HG02642 (cell line): ENCODE results near the gene LRRK2.
"Not testable (repeated sequence)": the region's sequence is repeated elsewhere in the genome, so short reads cannot be mapped to it uniquely, and the experiment has no call there.

Experiments used
- ATAC-seq: cut with Tn5 transposase; IDR thresholded peaks from one replicate; pipeline ENCODE4 v1.9.1; 2021; ENCODE audit warnings: mild to moderate bottlenecking; ENCODE audit not compliant: unreplicated experiment, poor library complexity

LRRK2 gene

GRCh38 chr12:40211186-40211585, 13.6 kb upstream of the LRRK2 start:
- not testable (repeated sequence) for ATAC-seq

GRCh38 chr12:40212566-40212965, 12.2 kb upstream of the LRRK2 start:
- ATAC-seq = no peak

GRCh38 chr12:40215982-40216381, 8.8 kb upstream of the LRRK2 start:
- no peak for ATAC-seq

GRCh38 chr12:40216516-40217288, 8.1 kb upstream of the LRRK2 start:
- ATAC-seq = no peak

- no peak for ATAC-seq
Observed at GRCh38 chr12:40219760-40220159, 5.0 kb upstream of the LRRK2 start.

- no peak for ATAC-seq
Observed at GRCh38 chr12:40222247-40222646, 2.5 kb upstream of the LRRK2 start.

- no peak for ATAC-seq
Observed at GRCh38 chr12:40223646-40224045, 1.2 kb upstream of the LRRK2 start.

- no peak for ATAC-seq
Observed at GRCh38 chr12:40225337-40225983, 663 bp downstream of the LRRK2 start.

GRCh38 chr12:40225984-40226602, 1.3 kb downstream of the LRRK2 start:
- peak; percentile 53 for ATAC-seq

GRCh38 chr12:40226705-40227104, 1.9 kb downstream of the LRRK2 start:
- ATAC-seq = peak; percentile 25

- ATAC-seq = no peak
Observed at GRCh38 chr12:40227447-40227846, 2.6 kb downstream of the LRRK2 start.

GRCh38 chr12:40228727-40229126, 3.9 kb downstream of the LRRK2 start:
- no peak for ATAC-seq

GRCh38 chr12:40229690-40230651, 5.2 kb downstream of the LRRK2 start:
- no peak for ATAC-seq

GRCh38 chr12:40232602-40233001, 7.8 kb downstream of the LRRK2 start:
- ATAC-seq = no peak

GRCh38 chr12:40233741-40234367, 9.1 kb downstream of the LRRK2 start:
- no peak for ATAC-seq

GRCh38 chr12:40236357-40236850, 11.6 kb downstream of the LRRK2 start:
- ATAC-seq = no peak

GRCh38 chr12:40238266-40238902, 13.6 kb downstream of the LRRK2 start:
- ATAC-seq = no peak

- no peak for ATAC-seq
Observed at GRCh38 chr12:40238979-40239378, 14.2 kb downstream of the LRRK2 start.

- ATAC-seq = no peak
Observed at GRCh38 chr12:40240779-40241178, 16.0 kb downstream of the LRRK2 start.
